ENCODE measurements around the gene NHP2.

GRCh38 chr5:178108446-178108845 is 45.2 kb downstream of the NHP2 start:
- TF ChIP-seq POLR2AphosphoS5 (IDR thresholded peaks at IDR 0.05; ENCODE audit: low read depth, low read length) (no peak), TAF1 (IDR thresholded peaks at IDR 0.05; ENCODE audit: borderline replicate concordance, low read depth, low read length) (no peak)

All from GM12892 (cell line).